GM18517 (cell line): Measurements from ENCODE around the gene SP140L.
"Not testable (repeated sequence)": the region's sequence is repeated elsewhere in the genome, so short reads cannot be mapped to it uniquely, and the experiment has no call there.

Experiments used
- ATAC-seq: cut with Tn5 transposase; IDR thresholded peaks from one replicate; pipeline ENCODE4 v1.9.1; 2021; ENCODE audit warnings: mild to moderate bottlenecking, moderate library complexity; ENCODE audit not compliant: unreplicated experiment

The SP140L gene

GRCh38 chr2:230362030-230362691 lies 35.2 kb downstream of the SP140L start:
- ATAC-seq: no peak

- ATAC-seq: no peak
Measured at GRCh38 chr2:230382108-230382507, 55.1 kb downstream of the SP140L start.

GRCh38 chr2:230383453-230383852 lies 56.5 kb downstream of the SP140L start:
- no peak for ATAC-seq

- no peak for ATAC-seq
Measured at GRCh38 chr2:230384986-230385385, 58.0 kb downstream of the SP140L start.

GRCh38 chr2:230394301-230394700 lies 67.3 kb downstream of the SP140L start:
- ATAC-seq: no peak

GRCh38 chr2:230398698-230399097 lies 71.7 kb downstream of the SP140L start:
- ATAC-seq: not testable (repeated sequence)

- no peak for ATAC-seq
Measured at GRCh38 chr2:230400041-230400440, 73.0 kb downstream of the SP140L start.

- ATAC-seq: no peak
Measured at GRCh38 chr2:230400454-230400853, 73.5 kb downstream of the SP140L start.

GRCh38 chr2:230401026-230401425 lies 74.0 kb downstream of the SP140L start:
- ATAC-seq: not testable (repeated sequence)

- ATAC-seq: no peak
Measured at GRCh38 chr2:230403746-230404145, 76.8 kb downstream of the SP140L start.

GRCh38 chr2:230405824-230406223 lies 78.8 kb downstream of the SP140L start:
- no peak for ATAC-seq

- no peak for ATAC-seq
Measured at GRCh38 chr2:230408244-230408842, 81.3 kb downstream of the SP140L start.

GRCh38 chr2:230409316-230409715 lies 82.3 kb downstream of the SP140L start:
- ATAC-seq: not testable (repeated sequence)

- no peak for ATAC-seq
Measured at GRCh38 chr2:230410263-230410662, 83.3 kb downstream of the SP140L start.

GRCh38 chr2:230410861-230411569 lies 84.0 kb downstream of the SP140L start:
- ATAC-seq: no peak

- ATAC-seq: peak; percentile 49
Measured at GRCh38 chr2:230411570-230412370, 84.8 kb downstream of the SP140L start.

GRCh38 chr2:230412371-230412711 lies 85.3 kb downstream of the SP140L start:
- ATAC-seq: no peak

GRCh38 chr2:230412846-230413245 lies 85.9 kb downstream of the SP140L start:
- ATAC-seq: no peak

- ATAC-seq: no peak
Measured at GRCh38 chr2:230413479-230413878, 86.5 kb downstream of the SP140L start.

- no peak for ATAC-seq
Measured at GRCh38 chr2:230414302-230414701, 87.3 kb downstream of the SP140L start.

GRCh38 chr2:230416061-230416721 lies 89.2 kb downstream of the SP140L start, which contains the start of gene SP100:
Gene SP100, plus strand, starts transcription at chr2:230416201. Its CDS starts 96 bp downstream, at chr2:230416297.
- ATAC-seq: peak; percentile 89
